Liver (tissue), 9 donors: Measurements from ENCODE around the gene JMJD4. TPM values are rescaled to one million over a fixed set of nuclear protein-coding genes. Genes with fewer than 3 reads are reported as not detected.

Source experiments
- DNase-seq: peaks from one replicate; pipeline ENCODE4 v3.0.0-alpha.2; 2017; ENCODE audit warnings: low spot score
- H3K27ac ChIP-seq, 2 donors: one replicate each; pipeline ENCODE4 v1.7.0; 2013; ENCODE audit warnings: inconsistent platforms in 2 of 2, low read length in 2 of 2, control low read depth in 1 of 2, low read depth in 1 of 2, mild to moderate bottlenecking in 1 of 2
- H3K27me3 ChIP-seq, 4 donors: one replicate each; pipeline versions ENCODE4 v1.6.1 to v1.7.0; 2013; ENCODE audit warnings: low read length in 3 of 4, inconsistent platforms in 1 of 4, mild to moderate bottlenecking in 1 of 4, moderate library complexity in 1 of 4; ENCODE audit not compliant: control insufficient read depth in 4 of 4, insufficient read depth in 4 of 4
- H3K36me3 ChIP-seq, 4 donors: one replicate each; pipeline versions ENCODE4 v1.6.1 to v1.7.0; 2013; ENCODE audit warnings: low read length in 3 of 4, mild to moderate bottlenecking in 3 of 4, low read depth in 1 of 4, moderate library complexity in 1 of 4; ENCODE audit not compliant: control insufficient read depth in 4 of 4, insufficient read depth in 3 of 4
- H3K4me1 ChIP-seq, 4 donors: one replicate each; pipeline versions ENCODE4 v1.6.1 to v1.7.0; 2013; ENCODE audit warnings: low read length in 3 of 4, mild to moderate bottlenecking in 3 of 4, moderate library complexity in 1 of 4; ENCODE audit not compliant: control insufficient read depth in 4 of 4, insufficient read depth in 4 of 4
- H3K4me3 ChIP-seq, 3 donors: one replicate each; pipeline versions ENCODE4 v1.6.1 to v1.7.0; 2013; ENCODE audit warnings: low read length in 3 of 3, control low read depth in 1 of 3, low read depth in 1 of 3, mild to moderate bottlenecking in 1 of 3
- H3K9ac ChIP-seq, 2 donors: one replicate each; pipeline ENCODE4 v1.7.0; 2013; ENCODE audit warnings: low read length in 2 of 2, mild to moderate bottlenecking in 2 of 2, moderate library complexity in 2 of 2, control low read depth in 1 of 2, low read depth in 1 of 2
- H3K9me3 ChIP-seq, 4 donors: one replicate each; pipeline versions ENCODE4 v1.6.1 to v1.7.0; 2013; ENCODE audit warnings: low read length in 3 of 4; ENCODE audit not compliant: control insufficient read depth in 4 of 4
- EGR1 ChIP-seq, 2 donors: IDR thresholded peaks; 2 replicates each; pipeline ENCODE4 v1.6.1; 2016 to 2018; ENCODE audit warnings: antibody characterized with exemption in 2 of 2, low read depth in 2 of 2
- FOXA1 ChIP-seq: IDR thresholded peaks from 2 replicates; pipeline ENCODE4 v1.6.1; 2016; ENCODE audit warnings: antibody characterized with exemption
- GABPA ChIP-seq, 2 donors: IDR thresholded peaks in 1 of 2; conservative IDR thresholded peaks in 1 of 2; 2 replicates each; pipeline ENCODE4 v1.6.1; 2016; ENCODE audit warnings: antibody characterized with exemption in 2 of 2, mild to moderate bottlenecking in 1 of 2, moderate library complexity in 1 of 2
- HNF4G ChIP-seq: IDR thresholded peaks from 2 replicates; pipeline ENCODE4 v1.6.1; 2016; ENCODE audit warnings: antibody characterized with exemption
- JUND ChIP-seq, 2 donors: IDR thresholded peaks; 2 replicates each; pipeline ENCODE4 v1.6.1; 2016; ENCODE audit warnings: antibody characterized with exemption in 2 of 2
- RAD21 ChIP-seq, 2 donors: IDR thresholded peaks; 2 replicates each; pipeline ENCODE4 v1.6.1; 2016; ENCODE audit warnings: antibody characterized with exemption in 2 of 2, mild to moderate bottlenecking in 2 of 2
- RXRA ChIP-seq, 2 donors: IDR thresholded peaks; 2 replicates each; pipeline ENCODE4 v1.6.1; 2017 to 2018; ENCODE audit warnings: antibody characterized with exemption in 2 of 2, mild to moderate bottlenecking in 1 of 2
- SP1 ChIP-seq: IDR thresholded peaks from 2 replicates; pipeline ENCODE4 v1.6.1; 2018; ENCODE audit warnings: antibody characterized with exemption, mild to moderate bottlenecking
- TAF1 ChIP-seq: conservative IDR thresholded peaks from 2 replicates; pipeline ENCODE4 v1.6.1; 2016; ENCODE audit warnings: antibody characterized with exemption, mild to moderate bottlenecking
- YY1 ChIP-seq: IDR thresholded peaks from 2 replicates; pipeline ENCODE4 v1.6.1; 2016; ENCODE audit warnings: antibody characterized with exemption, mild to moderate bottlenecking
- WGBS: extraction: QIAGEN DNeasy Blood & Tissue Kit; methylation state at CpG from one replicate; pipeline ENCODE4 v1.1.7; 2013; 5-methylcytosine and 5-hydroxymethylcytosine counted together
- polyA plus RNA-seq, 2 donors: library from polyadenylated mRNA; stranded (reverse) in 1 of 2; unstranded in 1 of 2; fragments of 200-250 nt in 1 of 2; fragments of >200 nt in 1 of 2; fragmentation: Nextera tagmentation in 1 of 2; extraction: Ambion mirVana in 1 of 2; gene quantifications; one replicate each; pipeline versions ENCODE4 v1.2.1 to v1.2.3, GENCODE V29; 2013 to 2015
- total RNA-seq, 2 donors: library from RNA; depleted of rRNA; stranded (reverse); fragments of >200 nt; gene quantifications; one replicate each; pipeline ENCODE4 v1.2.3, GENCODE V29; 2014
- TF ChIP-seq, protein P1 (sequence below): IDR thresholded peaks from 2 replicates; pipeline ENCODE4 v1.6.1; 2016; ENCODE audit warnings: antibody characterized with exemption
- TF ChIP-seq, protein P2 (sequence below): fragments of 150-350 bp; IDR thresholded peaks from 2 replicates; pipeline ENCODE4 v1.5.1; 2017; ENCODE audit warnings: improper control_type of control experiment, low read depth, low read length; ENCODE audit not compliant: missing input control
- donor health status: healthy.
- donor health status: healthy.
- donor health status: healthy.
- donor health status: healthy.
- donor health status: healthy.

Gene JMJD4
- total and polyA plus RNA-seq, 4 donors: 12.4 to 22.1 (median 14.1) TPM

DNA sequence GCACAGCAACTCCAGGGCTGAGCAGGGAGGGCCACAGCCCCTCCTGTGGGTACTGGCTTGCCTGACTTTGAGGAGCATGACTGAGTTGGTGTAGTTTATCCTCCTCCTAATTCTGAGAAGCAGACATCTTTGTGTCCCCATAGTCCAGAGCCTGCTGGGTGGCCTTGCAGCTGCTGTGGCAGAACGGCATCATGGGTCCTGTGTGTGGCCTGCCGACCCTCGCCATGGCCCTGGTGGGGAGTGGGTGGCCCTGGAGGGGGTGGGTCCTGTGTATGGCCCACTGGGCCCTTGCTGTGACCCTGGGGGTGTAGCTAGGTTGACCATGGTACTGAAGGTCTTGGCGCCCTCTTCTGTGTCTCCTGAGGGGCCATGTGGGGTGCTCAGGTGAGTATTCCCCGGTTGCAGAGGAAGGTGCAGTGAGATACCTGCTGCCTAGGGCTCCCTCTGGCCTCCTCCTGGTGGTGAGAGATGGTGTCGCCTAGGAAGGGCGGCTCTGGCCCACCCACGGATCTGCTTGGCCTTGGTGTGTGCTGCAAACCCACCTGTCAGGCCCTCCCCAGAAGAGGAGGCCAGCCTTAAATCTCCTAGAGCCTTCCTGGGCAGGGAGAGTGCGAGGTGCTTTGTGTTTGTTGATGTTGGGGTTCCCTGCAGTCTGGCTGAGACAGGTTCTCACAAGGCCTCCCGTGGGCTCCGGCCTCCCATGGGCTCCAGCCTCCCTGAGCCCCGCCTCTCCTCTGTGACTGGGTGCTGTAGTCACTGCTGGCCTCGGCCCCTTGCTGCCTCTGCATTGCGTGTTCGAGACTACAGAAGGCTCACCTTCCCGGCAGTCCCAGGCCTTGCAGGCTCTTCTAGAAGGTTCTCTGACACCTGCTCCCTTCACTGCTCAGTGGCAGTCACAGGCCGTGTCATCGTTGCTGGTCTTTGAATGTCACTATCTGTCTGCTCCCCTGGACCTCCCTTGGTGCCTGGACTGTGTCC is 7.9 kb upstream of the JMJD4 start (continued):
- TF ChIP-seq, protein P1, sequence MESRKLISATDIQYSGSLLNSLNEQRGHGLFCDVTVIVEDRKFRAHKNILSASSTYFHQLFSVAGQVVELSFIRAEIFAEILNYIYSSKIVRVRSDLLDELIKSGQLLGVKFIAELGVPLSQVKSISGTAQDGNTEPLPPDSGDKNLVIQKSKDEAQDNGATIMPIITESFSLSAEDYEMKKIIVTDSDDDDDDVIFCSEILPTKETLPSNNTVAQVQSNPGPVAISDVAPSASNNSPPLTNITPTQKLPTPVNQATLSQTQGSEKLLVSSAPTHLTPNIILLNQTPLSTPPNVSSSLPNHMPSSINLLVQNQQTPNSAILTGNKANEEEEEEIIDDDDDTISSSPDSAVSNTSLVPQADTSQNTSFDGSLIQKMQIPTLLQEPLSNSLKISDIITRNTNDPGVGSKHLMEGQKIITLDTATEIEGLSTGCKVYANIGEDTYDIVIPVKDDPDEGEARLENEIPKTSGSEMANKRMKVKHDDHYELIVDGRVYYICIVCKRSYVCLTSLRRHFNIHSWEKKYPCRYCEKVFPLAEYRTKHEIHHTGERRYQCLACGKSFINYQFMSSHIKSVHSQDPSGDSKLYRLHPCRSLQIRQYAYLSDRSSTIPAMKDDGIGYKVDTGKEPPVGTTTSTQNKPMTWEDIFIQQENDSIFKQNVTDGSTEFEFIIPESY: no peak
- no peak for TF ChIP-seq YY1
- no peak for TF ChIP-seq HNF4G
- no peak for TF ChIP-seq TAF1
- no peak for TF ChIP-seq RXRA (IDR thresholded peaks at IDR 0.05)
- TF ChIP-seq RAD21 (IDR thresholded peaks at IDR 0.05): no peak

DNA sequence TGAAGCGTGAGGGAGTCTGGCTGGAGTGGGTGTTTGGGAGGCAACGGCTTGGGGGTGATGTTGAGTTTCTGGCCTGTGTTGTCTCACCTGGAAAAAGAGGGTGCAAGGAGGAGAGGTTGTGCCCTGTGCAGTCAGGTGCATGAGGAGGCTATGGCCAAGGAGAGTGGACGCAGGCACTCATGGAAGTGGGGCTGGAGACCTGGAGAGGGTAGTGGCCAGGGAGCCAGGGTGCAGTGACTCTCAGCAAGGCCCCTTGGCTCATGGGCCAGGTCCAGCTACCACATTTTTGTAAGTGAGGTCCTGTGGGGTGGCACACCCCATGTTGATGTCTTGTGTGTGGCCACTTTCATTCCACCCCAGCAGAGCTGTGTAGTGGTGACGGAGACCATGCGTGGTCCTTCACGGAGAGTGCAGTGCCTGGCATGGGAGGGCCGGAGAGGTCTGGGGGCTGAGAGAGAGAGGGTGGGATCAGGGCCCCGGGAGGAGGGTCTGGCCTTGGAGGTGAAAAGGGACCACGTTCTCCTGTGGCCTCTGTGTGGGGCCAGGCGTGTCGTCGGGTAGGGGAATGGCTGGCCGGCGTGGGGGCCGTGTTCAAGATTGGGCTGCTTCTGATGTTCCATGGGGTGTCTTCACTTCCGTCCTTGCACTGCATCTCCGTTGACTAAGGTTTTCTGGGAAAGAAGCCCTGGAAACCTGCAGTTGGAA is 6.2 kb upstream of the JMJD4 start:
- Histone ChIP-seq H3K4me1 (peaks cover 0 to 4% (median 0%) of the 10 kb centered on the region in 4 donors), H3K9me3 (no peaks in the 10 kb centered on the region), H3K4me3 (no peak overlapping the region), H3K27ac (no peak overlapping the region), H3K9ac (no peak overlapping the region), H3K27me3 (no peaks in the 10 kb centered on the region), H3K36me3 (no peaks in the 10 kb centered on the region)
- 92% methylated on average over 17 of the region's 17 CpGs for WGBS
- TF ChIP-seq FOXA1 (no peak), GABPA (IDR thresholded peaks at IDR 0.05 in 1 of 2, conservative IDR thresholded peaks at IDR 0.05 in 1 of 2) (no peak), SP1 (no peak), EGR1 (IDR thresholded peaks at IDR 0.05; ENCODE audit: low read depth in 2 of 2) (no peak), RAD21 (IDR thresholded peaks at IDR 0.05) (no peak), JUND (IDR thresholded peaks at IDR 0.05) (no peak), RXRA (IDR thresholded peaks at IDR 0.05) (no peak)
- TF ChIP-seq, protein P1: no peak
- TF ChIP-seq, protein P2, sequence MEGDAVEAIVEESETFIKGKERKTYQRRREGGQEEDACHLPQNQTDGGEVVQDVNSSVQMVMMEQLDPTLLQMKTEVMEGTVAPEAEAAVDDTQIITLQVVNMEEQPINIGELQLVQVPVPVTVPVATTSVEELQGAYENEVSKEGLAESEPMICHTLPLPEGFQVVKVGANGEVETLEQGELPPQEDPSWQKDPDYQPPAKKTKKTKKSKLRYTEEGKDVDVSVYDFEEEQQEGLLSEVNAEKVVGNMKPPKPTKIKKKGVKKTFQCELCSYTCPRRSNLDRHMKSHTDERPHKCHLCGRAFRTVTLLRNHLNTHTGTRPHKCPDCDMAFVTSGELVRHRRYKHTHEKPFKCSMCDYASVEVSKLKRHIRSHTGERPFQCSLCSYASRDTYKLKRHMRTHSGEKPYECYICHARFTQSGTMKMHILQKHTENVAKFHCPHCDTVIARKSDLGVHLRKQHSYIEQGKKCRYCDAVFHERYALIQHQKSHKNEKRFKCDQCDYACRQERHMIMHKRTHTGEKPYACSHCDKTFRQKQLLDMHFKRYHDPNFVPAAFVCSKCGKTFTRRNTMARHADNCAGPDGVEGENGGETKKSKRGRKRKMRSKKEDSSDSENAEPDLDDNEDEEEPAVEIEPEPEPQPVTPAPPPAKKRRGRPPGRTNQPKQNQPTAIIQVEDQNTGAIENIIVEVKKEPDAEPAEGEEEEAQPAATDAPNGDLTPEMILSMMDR: no peak
- DNase-seq: no peak
